IMR-90 (cell line): ENCODE measurements around the gene NTRK2. TPM values are rescaled to one million over a fixed set of nuclear protein-coding genes. Genes with fewer than 3 reads are reported as not detected.

ENCODE experiments used
- ATAC-seq: fragments of 200-7000 bp; cut with Tn5 transposase; 2 replicates; pipeline ENCODE4 v1.9.1; 2020; ENCODE audit warnings: low read depth, mild to moderate bottlenecking, moderate library complexity
- BruUV-seq: library from RNA; stranded (reverse); fragments of 400-500 nt; replicated peaks from 2 replicates; lab custom pipeline; 2021; lab: Mats Ljungman, UMichigan
- CTCF ChIA-PET: fragments of 300-600 bp; formaldehyde crosslinking; extraction: SDS; loops from one replicate; lab custom pipeline; 2021; ENCODE audit warnings: antibody characterized with exemption; lab: Yijun Ruan, JAX
- POLR2A ChIA-PET: fragments of 300-600 bp; sonication (Branson Sonifier 250); formaldehyde crosslinking; loops from one replicate; lab custom pipeline; 2022; ENCODE audit warnings: antibody characterized with exemption; ENCODE audit not compliant: unreplicated experiment; lab: Charles Lee
- DNase-seq: peaks from one replicate; pipeline ENCODE4 v3.0.0; 2013
- H2AFZ ChIP-seq: replicated peaks from 2 replicates; pipeline ENCODE3; 2013; ENCODE audit warnings: low read length, mild to moderate bottlenecking; ENCODE audit not compliant: poor library complexity
- H2AK5ac ChIP-seq: 2 replicates; pipeline ENCODE4 v1.6.1; 2013; ENCODE audit warnings: low read depth, low read length, inconsistent platforms
- H2AK9ac ChIP-seq: replicated peaks from 2 replicates; pipeline ENCODE3; 2013; ENCODE audit warnings: mild to moderate bottlenecking, low read depth, low read length, moderate library complexity; ENCODE audit not compliant: poor library complexity
- H2BK120ac ChIP-seq: 2 replicates; pipeline ENCODE4 v1.6.1; 2013; ENCODE audit warnings: low read depth, low read length, inconsistent platforms
- H2BK15ac ChIP-seq: 3 replicates; pipeline ENCODE4 v1.6.1; 2013; ENCODE audit warnings: low read depth, low read length, inconsistent platforms
- H2BK20ac ChIP-seq: 2 replicates; pipeline ENCODE4 v1.6.1; 2013; ENCODE audit warnings: low read depth, mild to moderate bottlenecking, inconsistent platforms, low read length, moderate library complexity
- H2BK5ac ChIP-seq: 2 replicates; pipeline ENCODE4 v1.6.1; 2013; ENCODE audit warnings: mild to moderate bottlenecking, low read depth, low read length, inconsistent platforms; ENCODE audit not compliant: poor library complexity, severe bottlenecking
- H3K14ac ChIP-seq: replicated peaks from 2 replicates; pipeline ENCODE4 v1.6.1; 2013; ENCODE audit warnings: low read depth, low read length, inconsistent platforms
- H3K18ac ChIP-seq: 2 replicates; pipeline ENCODE4 v1.6.1; 2013; ENCODE audit warnings: low read depth, low read length, control low read depth
- H3K23ac ChIP-seq: 2 replicates; pipeline ENCODE4 v1.6.1; 2013; ENCODE audit warnings: low read depth, low read length, inconsistent platforms
- H3K27ac ChIP-seq: 2 replicates; pipeline ENCODE4 v1.5.1; 2013; ENCODE audit warnings: mild to moderate bottlenecking, control low read depth, low read length; ENCODE audit not compliant: insufficient read depth
- H3K27me3 ChIP-seq: 2 replicates; pipeline ENCODE4 v1.6.1; 2013; ENCODE audit warnings: low read length; ENCODE audit not compliant: control insufficient read depth, insufficient read depth
- H3K36me3 ChIP-seq: 2 replicates; pipeline ENCODE4 v1.6.1; 2013; ENCODE audit warnings: low read length, mixed read lengths; ENCODE audit not compliant: control insufficient read depth, insufficient read depth
- H3K4ac ChIP-seq: 2 replicates; pipeline ENCODE4 v1.6.1; 2013; ENCODE audit warnings: low read depth, low read length, inconsistent platforms
- H3K4me1 ChIP-seq: 2 replicates; pipeline ENCODE4 v1.6.1; 2013; ENCODE audit warnings: low read length, mixed read lengths; ENCODE audit not compliant: control insufficient read depth, insufficient read depth
- H3K4me2 ChIP-seq: 2 replicates; pipeline ENCODE4 v1.6.1; 2013; ENCODE audit warnings: low read depth, mild to moderate bottlenecking, control low read depth, low read length, moderate library complexity
- H3K4me3 ChIP-seq: 2 replicates; pipeline ENCODE4 v1.5.1; 2013; ENCODE audit warnings: low read depth, mild to moderate bottlenecking, control low read depth, low read length, moderate library complexity; ENCODE audit not compliant: insufficient read depth
- H3K56ac ChIP-seq: 2 replicates; pipeline ENCODE4 v1.6.1; 2013; ENCODE audit warnings: low read length, inconsistent platforms; ENCODE audit not compliant: insufficient read depth; ENCODE audit errors: extremely low read depth
- H3K79me1 ChIP-seq, 2 experiments: 2 replicates each; pipeline ENCODE4 v1.6.1; 2013; ENCODE audit warnings: low read length in 2 of 2, inconsistent platforms in 1 of 2, low read depth in 1 of 2
- H3K9ac ChIP-seq: 2 replicates; pipeline ENCODE4 v1.6.1; 2013; ENCODE audit warnings: low read depth, low read length, control low read depth
- H3K9me1 ChIP-seq: 2 replicates; pipeline ENCODE4 v1.6.1; 2013; ENCODE audit warnings: low read length, inconsistent platforms; ENCODE audit not compliant: insufficient read depth
- H3K9me3 ChIP-seq: 2 replicates; pipeline ENCODE4 v1.6.1; 2013; ENCODE audit warnings: low read length; ENCODE audit not compliant: control insufficient read depth, insufficient read depth
- H4K20me1 ChIP-seq: 2 replicates; pipeline ENCODE4 v1.6.1; 2013; ENCODE audit warnings: low read length, inconsistent platforms; ENCODE audit not compliant: insufficient read depth
- H4K5ac ChIP-seq: 2 replicates; pipeline ENCODE4 v1.6.1; 2013; ENCODE audit warnings: mild to moderate bottlenecking, low read depth, low read length, control low read depth
- H4K8ac ChIP-seq, 2 experiments: 2 replicates each; pipeline ENCODE4 v1.6.1; 2013; ENCODE audit warnings: low read depth in 2 of 2, low read length in 2 of 2, control low read depth in 1 of 2, inconsistent platforms in 1 of 2
- H4K91ac ChIP-seq: 2 replicates; pipeline ENCODE4 v1.6.1; 2013; ENCODE audit warnings: low read depth, low read length, inconsistent platforms; ENCODE audit not compliant: insufficient read depth
- BHLHE40 ChIP-seq: fragments of 150-350 bp; IDR thresholded peaks from 2 replicates; pipeline ENCODE4 v1.6.1; 2016; ENCODE audit warnings: mild to moderate bottlenecking, low read depth, low read length
- CEBPB ChIP-seq: IDR thresholded peaks from 2 replicates; pipeline ENCODE4 v1.6.1; 2012; ENCODE audit warnings: low read depth, low read length, improper control_type of control experiment
- CHD1 ChIP-seq: IDR thresholded peaks from 2 replicates; pipeline ENCODE4 v1.6.1; 2012; ENCODE audit warnings: low read depth, low read length, improper control_type of control experiment
- CTCF ChIP-seq: conservative IDR thresholded peaks from 2 replicates; pipeline ENCODE4 v1.5.1; 2012; ENCODE audit warnings: mild to moderate bottlenecking, low read depth, low read length, improper control_type of control experiment
- ELK1 ChIP-seq: fragments of 150-350 bp; IDR thresholded peaks from 2 replicates; pipeline ENCODE4 v1.6.1; 2016; ENCODE audit warnings: low read depth, mild to moderate bottlenecking, low read length, moderate library complexity, borderline replicate concordance
- FOS ChIP-seq: fragments of 150-350 bp; IDR thresholded peaks from 2 replicates; pipeline ENCODE4 v1.6.1; 2016; ENCODE audit warnings: low read depth, low read length
- MAFK ChIP-seq: IDR thresholded peaks from 2 replicates; pipeline ENCODE4 v1.6.1; 2012; ENCODE audit warnings: low read depth, low read length, improper control_type of control experiment
- MAZ ChIP-seq: IDR thresholded peaks from 2 replicates; pipeline ENCODE4 v1.6.1; 2012; ENCODE audit warnings: low read depth, mild to moderate bottlenecking, low read length, improper control_type of control experiment, moderate library complexity, borderline replicate concordance
- MXI1 ChIP-seq: IDR thresholded peaks from 2 replicates; pipeline ENCODE4 v1.6.1; 2012; ENCODE audit warnings: low read depth, mild to moderate bottlenecking, low read length, moderate library complexity, borderline replicate concordance
- NFE2L2 ChIP-seq: fragments of 150-350 bp; IDR thresholded peaks from 2 replicates; pipeline ENCODE4 v1.6.1; 2016; ENCODE audit warnings: low read depth, mild to moderate bottlenecking, low read length
- POLR2A ChIP-seq: IDR thresholded peaks from 2 replicates; pipeline ENCODE4 v1.6.1; 2012; ENCODE audit warnings: mild to moderate bottlenecking, low read depth, low read length
- RAD21 ChIP-seq: IDR thresholded peaks from 2 replicates; pipeline ENCODE4 v1.6.1; 2012; ENCODE audit warnings: low read length, improper control_type of control experiment
- RCOR1 ChIP-seq: IDR thresholded peaks from 2 replicates; pipeline ENCODE4 v1.6.1; 2012; ENCODE audit warnings: mild to moderate bottlenecking, low read length, improper control_type of control experiment; ENCODE audit not compliant: insufficient replicate concordance
- RFX5 ChIP-seq: IDR thresholded peaks from 2 replicates; pipeline ENCODE4 v1.8.0; 2012; ENCODE audit warnings: low read depth, mild to moderate bottlenecking, low read length, moderate library complexity
- SMC3 ChIP-seq: fragments of 150-350 bp; IDR thresholded peaks from 2 replicates; pipeline ENCODE4 v1.6.1; 2016; ENCODE audit warnings: low read depth, mild to moderate bottlenecking, antibody characterized with exemption, low read length, moderate library complexity
- USF2 ChIP-seq: fragments of 150-350 bp; IDR thresholded peaks from 2 replicates; pipeline ENCODE4 v1.6.1; 2017; ENCODE audit warnings: mild to moderate bottlenecking, antibody characterized with exemption, low read length, low read depth
- WGBS, 2 experiments: methylation state at CpG; one replicate each; pipeline versions ENCODE4 v1.1.5 to v1.1.7; 2013; ENCODE audit warnings: missing lambda C conversion rate in 2 of 2; ENCODE audit not compliant: insufficient read length in 1 of 2; ENCODE audit errors: extremely low coverage in 2 of 2; 5-methylcytosine and 5-hydroxymethylcytosine counted together
- dilution Hi-C: fragments of 300-500 bp; cut with HindIII; formaldehyde crosslinking; loops from one replicate; pipeline ENCODE4 v1.14.3; 2018; ENCODE audit warnings: low sequenced_read_pairs; ENCODE audit not compliant: unreplicated experiment
- in situ Hi-C: fragments of 300-500 bp; cut with MboI; formaldehyde crosslinking; loops from 3 replicates; pipeline ENCODE4 v1.14.3; 2019; ENCODE audit warnings: low sequenced_read_pairs, inconsistent platforms, mixed read lengths
- intact Hi-C: fragments of 100-400 bp; cut with micrococcal nuclease; formaldehyde crosslinking; loops from 2 replicates; pipeline ENCODE4 v1.10.0; 2022
- polyA plus RNA-seq, 3 experiments: library from polyadenylated mRNA; depleted of rRNA; stranded (reverse); fragments of >200 nt; gene quantifications; 2 replicates each; pipeline ENCODE4 v1.2.3, GENCODE V29; 2012; ENCODE audit warnings: low replicate concordance in 1 of 3
- total RNA-seq: library from RNA; depleted of rRNA; stranded (reverse); fragments of >200 nt; gene quantifications from 2 replicates; pipeline ENCODE4 v1.2.3, GENCODE V29; 2012

NTRK2 gene
- total and polyA plus RNA-seq, 2 of the 4 experiments (the other 2 are of a cell fraction), result under 0.01 to 0.02 TPM

- TF ChIP-seq CHD1 (no peak), BHLHE40 (no peak), NFE2L2 (no peak), USF2 (no peak), ELK1 (no peak), CEBPB (no peak), POLR2A (no peak), MAFK (no peak), CTCF (no peak), RAD21 (no peak), RCOR1 (no peak), RFX5 (no peak), SMC3 (no peak), MXI1 (no peak), MAZ (no peak), FOS (no peak)
- WGBS, 2 experiments, result 8% methylated on average over 2 of the region's 5 CpGs; no CpG with 5 or more reads in 1 of the 2 experiments
- H3K9me3 ChIP-seq, result peaks cover 15% of the 10 kb centered on the region
- no peak overlapping the region for H2BK20ac ChIP-seq
- no peak overlapping the region for H2BK120ac ChIP-seq
- no peak overlapping the region for H3K4ac ChIP-seq
- H4K20me1 ChIP-seq, result no peaks in the 10 kb centered on the region
- no peaks in the 10 kb centered on the region for H3K27me3 ChIP-seq
- no peak for DNase-seq
- H3K79me1 ChIP-seq, result no peaks in the 10 kb centered on the region
- ATAC-seq, result no peak
- no peak overlapping the region for H3K4me2 ChIP-seq
- dilution Hi-C loops, result no loop called here
- ChIA-PET POLR2A (no interaction called here), CTCF (no interaction called here)
- in situ Hi-C loops, result no loop called here
- H3K9me1 ChIP-seq, result no peaks in the 10 kb centered on the region
- H3K56ac ChIP-seq, result no peak overlapping the region
- no peak overlapping the region for H4K8ac ChIP-seq
- no peak overlapping the region for H2AK9ac ChIP-seq
- no peak overlapping the region for H3K14ac ChIP-seq
- intact Hi-C loops, result no loop called here
- H3K18ac ChIP-seq, result no peak overlapping the region
- H2AK5ac ChIP-seq, result no peak overlapping the region
- H4K5ac ChIP-seq, result no peak overlapping the region
- no peaks in the 10 kb centered on the region for H3K36me3 ChIP-seq
- H3K4me3 ChIP-seq, result no peak overlapping the region
- H3K27ac ChIP-seq, result no peak overlapping the region
- H3K9ac ChIP-seq, result no peak overlapping the region
- BruUV-seq, result no TSS peak
- H2BK15ac ChIP-seq, result no peak overlapping the region
- H2BK5ac ChIP-seq, result no peak overlapping the region
- H2AFZ ChIP-seq, result no peak overlapping the region
- no peak overlapping the region for H4K91ac ChIP-seq
- no peak overlapping the region for H3K23ac ChIP-seq
- H3K4me1 ChIP-seq, result no peaks in the 10 kb centered on the region
Measured at GRCh38 chr9:84843175-84843824, 173.8 kb downstream of the NTRK2 start.
